Panc1 (cell line): Measurements from ENCODE around the gene KIF5B.

Source experiments
- CTCF ChIP-seq: fragments of 450-650 bp; IDR thresholded peaks from 2 replicates; pipeline ENCODE4 v1.5.1; 2017; ENCODE audit warnings: mild to moderate bottlenecking
- POLR2AphosphoS5 ChIP-seq: IDR thresholded peaks from 2 replicates; pipeline ENCODE4 v1.6.1; 2012; ENCODE audit warnings: mild to moderate bottlenecking, low read depth, low read length, moderate library complexity
- REST ChIP-seq, 2 experiments: IDR thresholded peaks; 2 replicates each; pipeline ENCODE4 v1.6.1; 2011 to 2012; ENCODE audit warnings: low read depth in 2 of 2, control low read depth in 1 of 2, low read length in 1 of 2, mild to moderate bottlenecking in 1 of 2, moderate library complexity in 1 of 2; ENCODE audit not compliant: insufficient read depth in 1 of 2

- TF ChIP-seq CTCF = no peak
- no peak for TF ChIP-seq REST (IDR thresholded peaks at IDR 0.05; ENCODE audit: insufficient read depth in 1 of 2, low read depth in 2 of 2, low read length in 1 of 2)
- no peak for TF ChIP-seq POLR2AphosphoS5
Measured at GRCh38 chr10:32073128-32073527, 16.9 kb upstream of the KIF5B start.
